SK-N-SH (cell line): ENCODE results near the gene GSTA5. TPM values are rescaled to one million over a fixed set of nuclear protein-coding genes. Genes with fewer than 3 reads are reported as not detected.

Source experiments
- CTCF ChIA-PET: fragments of 300-600, 350-600 bp; formaldehyde crosslinking; extraction: SDS; loops from one replicate; lab custom pipeline; 2021; lab: Yijun Ruan, JAX
- POLR2A ChIA-PET: fragments of 350-600 bp; sonication (Branson Sonifier 250); formaldehyde crosslinking; extraction: SDS; loops from one replicate; lab custom pipeline; 2020; ENCODE audit warnings: antibody characterized with exemption, inconsistent platforms; lab: Yijun Ruan, JAX
- DNase-seq: peaks from one replicate; pipeline ENCODE4 v3.0.0; 2012
- H2AFZ ChIP-seq: fragments of 200-600 bp; sonication (generic); 2 replicates; pipeline ENCODE4 v1.8.1; 2016; ENCODE audit warnings: antibody characterized with exemption, mild to moderate bottlenecking, low read depth
- H3F3A ChIP-seq: fragments of 200-600 bp; sonication (generic); replicated peaks from 2 replicates; pipeline ENCODE3; 2016; ENCODE audit warnings: antibody characterized with exemption, mild to moderate bottlenecking; ENCODE audit not compliant: insufficient read depth
- H3K27ac ChIP-seq, 2 experiments: fragments of 200-500 bp in 1 of 2; fragments of 200-600 bp in 1 of 2; sonication (Bioruptor generic) in 1 of 2; sonication (generic), shearing (Covaris generic) in 1 of 2; 2 replicates each; pipeline versions ENCODE4 v1.5.1 to v1.6.1; 2014 to 2016; ENCODE audit warnings: low read depth in 2 of 2, inconsistent platforms in 1 of 2, low read length in 1 of 2, mild to moderate bottlenecking in 1 of 2, mixed read lengths in 1 of 2
- H3K27me3 ChIP-seq: fragments of 200-600 bp; sonication (generic), shearing (Covaris generic); 2 replicates; pipeline ENCODE4 v1.6.1; 2016; ENCODE audit warnings: mixed run types; ENCODE audit not compliant: insufficient read depth
- H3K36me3 ChIP-seq, 2 experiments: fragments of 200-500 bp in 1 of 2; fragments of 200-600 bp in 1 of 2; sonication (Bioruptor generic) in 1 of 2; sonication (generic) in 1 of 2; replicated peaks in 1 of 2; 2 replicates each; pipeline versions ENCODE3 to v1.5.1; 2014 to 2016; ENCODE audit warnings: low read length in 1 of 2, mild to moderate bottlenecking in 1 of 2; ENCODE audit not compliant: insufficient read depth in 2 of 2, control insufficient read depth in 1 of 2
- H3K4me1 ChIP-seq, 2 experiments: fragments of 200-500 bp in 1 of 2; fragments of 200-600 bp in 1 of 2; sonication (Bioruptor generic) in 1 of 2; sonication (generic), shearing (Covaris generic) in 1 of 2; 2 replicates each; pipeline versions ENCODE4 v1.5.1 to v1.6.1; 2014 to 2016; ENCODE audit warnings: low read depth in 1 of 2, low read length in 1 of 2, mixed run types in 1 of 2; ENCODE audit not compliant: insufficient read depth in 2 of 2, control insufficient read depth in 1 of 2
- H3K4me2 ChIP-seq: fragments of 200-600 bp; sonication (generic), shearing (Covaris generic); 2 replicates; pipeline ENCODE4 v1.6.1; 2017; ENCODE audit warnings: mixed run types
- H3K4me3 ChIP-seq, 2 experiments: fragments of 200-500 bp in 1 of 2; fragments of 200-600 bp in 1 of 2; sonication (Bioruptor generic) in 1 of 2; sonication (generic), shearing (Covaris generic) in 1 of 2; 2 replicates each; pipeline versions ENCODE4 v1.5.1 to v1.8.1; 2014 to 2016; ENCODE audit warnings: low read depth in 2 of 2, inconsistent platforms in 1 of 2, low read length in 1 of 2, mild to moderate bottlenecking in 1 of 2, mixed read lengths in 1 of 2, moderate library complexity in 1 of 2
- H3K79me2 ChIP-seq: fragments of 200-600 bp; sonication (generic); 2 replicates; pipeline ENCODE4 v1.8.1; 2017; ENCODE audit warnings: mild to moderate bottlenecking; ENCODE audit not compliant: insufficient read depth
- H3K9ac ChIP-seq: fragments of 200-600 bp; sonication (generic); 2 replicates; pipeline ENCODE4 v1.6.1; 2017; ENCODE audit warnings: mixed run types
- H3K9me2 ChIP-seq: fragments of 200-600 bp; sonication (generic); 2 replicates; pipeline ENCODE4 v1.6.1; 2017; ENCODE audit warnings: mixed run types
- H3K9me3 ChIP-seq: fragments of 200-600 bp; sonication (generic); 2 replicates; pipeline ENCODE4 v1.6.1; 2017; ENCODE audit warnings: mixed run types, mild to moderate bottlenecking, moderate library complexity
- H4K20me1 ChIP-seq: fragments of 200-600 bp; sonication (generic); 2 replicates; pipeline ENCODE4 v1.6.1; 2017; ENCODE audit warnings: mild to moderate bottlenecking, mixed run types; ENCODE audit not compliant: insufficient read depth
- ELF1 ChIP-seq: IDR thresholded peaks from 2 replicates; pipeline ENCODE4 v1.4.0; 2012
- EP300 ChIP-seq, 2 experiments: IDR thresholded peaks; 2 replicates each; pipeline versions ENCODE4 v1.4.0 to v1.6.1; 2012; ENCODE audit warnings: borderline replicate concordance in 1 of 2, low read depth in 1 of 2, low read length in 1 of 2
- EZH2phosphoT487 ChIP-seq: fragments of 200-600 bp; sonication (generic); IDR thresholded peaks from 2 replicates; pipeline ENCODE4 v1.6.1; 2017; ENCODE audit warnings: low read depth, mixed run types, mild to moderate bottlenecking, antibody characterized with exemption, moderate library complexity, borderline replicate concordance
- FOSL2 ChIP-seq: IDR thresholded peaks from 2 replicates; pipeline ENCODE4 v1.4.0; 2012; ENCODE audit warnings: low read depth, mild to moderate bottlenecking, moderate library complexity, borderline replicate concordance
- FOXM1 ChIP-seq: IDR thresholded peaks from 2 replicates; pipeline ENCODE4 v1.4.0; 2012; ENCODE audit warnings: low read depth, mild to moderate bottlenecking
- GABPA ChIP-seq: IDR thresholded peaks from 2 replicates; pipeline ENCODE4 v1.4.0; 2012; ENCODE audit warnings: low read depth, mild to moderate bottlenecking
- GATA2 ChIP-seq: sonication (generic); formaldehyde crosslinking; IDR thresholded peaks from 2 replicates; pipeline ENCODE4 v1.5.0; 2020; ENCODE audit warnings: mild to moderate bottlenecking, missing genetic modification reagents
- JUND ChIP-seq: IDR thresholded peaks from 2 replicates; pipeline ENCODE4 v1.4.0; 2012
- MAX ChIP-seq: IDR thresholded peaks from 2 replicates; pipeline ENCODE4 v1.4.0; 2012; ENCODE audit warnings: low read depth
- MEF2A ChIP-seq: IDR thresholded peaks from 2 replicates; pipeline ENCODE4 v1.4.0; 2012; ENCODE audit warnings: low read depth, borderline replicate concordance
- NFIC ChIP-seq: IDR thresholded peaks from 2 replicates; pipeline ENCODE4 v1.4.0; 2012; ENCODE audit warnings: borderline replicate concordance
- PBX3 ChIP-seq: IDR thresholded peaks from 2 replicates; pipeline ENCODE4; 2012
- POLR2AphosphoS5 ChIP-seq: IDR thresholded peaks from 2 replicates; pipeline ENCODE4 v1.6.1; 2012; ENCODE audit warnings: low read depth, low read length
- RFX5 ChIP-seq: IDR thresholded peaks from 2 replicates; pipeline ENCODE4 v1.6.1; 2012; ENCODE audit warnings: mild to moderate bottlenecking, improper control_type of control experiment, low read length
- SIN3A ChIP-seq: IDR thresholded peaks from 2 replicates; pipeline ENCODE4 v1.6.1; 2012; ENCODE audit warnings: low read depth, mild to moderate bottlenecking, low read length, moderate library complexity, borderline replicate concordance
- TAF1 ChIP-seq: IDR thresholded peaks from 2 replicates; pipeline ENCODE4 v1.6.1; 2012; ENCODE audit warnings: low read depth, mild to moderate bottlenecking, low read length, moderate library complexity, borderline replicate concordance
- TCF12 ChIP-seq: IDR thresholded peaks from 2 replicates; pipeline ENCODE4 v1.4.0; 2012
- TEAD4 ChIP-seq: IDR thresholded peaks from 2 replicates; pipeline ENCODE4 v1.4.0; 2012; ENCODE audit warnings: mild to moderate bottlenecking, borderline replicate concordance; ENCODE audit not compliant: insufficient read depth
- WGBS: methylation state at CpG from one replicate; pipeline ENCODE4 v1.1.6; 2017; ENCODE audit warnings: low lambda C conversion rate; 5-methylcytosine and 5-hydroxymethylcytosine counted together
- polyA plus RNA-seq, 3 experiments: library from polyadenylated mRNA; depleted of rRNA; stranded (reverse); fragments of >200 nt; gene quantifications; 2 replicates each; pipeline ENCODE4 v1.2.3, GENCODE V29; 2012
- TF ChIP-seq, protein P1 (sequence below): fragments of 150-350 bp; IDR thresholded peaks from 2 replicates; pipeline ENCODE4 v1.6.1; 2016; ENCODE audit warnings: mild to moderate bottlenecking, low read depth, low read length

Gene GSTA5
- polyA plus RNA-seq, 1 of the 3 experiments (the other 2 are of a cell fraction): not detected

DNA sequence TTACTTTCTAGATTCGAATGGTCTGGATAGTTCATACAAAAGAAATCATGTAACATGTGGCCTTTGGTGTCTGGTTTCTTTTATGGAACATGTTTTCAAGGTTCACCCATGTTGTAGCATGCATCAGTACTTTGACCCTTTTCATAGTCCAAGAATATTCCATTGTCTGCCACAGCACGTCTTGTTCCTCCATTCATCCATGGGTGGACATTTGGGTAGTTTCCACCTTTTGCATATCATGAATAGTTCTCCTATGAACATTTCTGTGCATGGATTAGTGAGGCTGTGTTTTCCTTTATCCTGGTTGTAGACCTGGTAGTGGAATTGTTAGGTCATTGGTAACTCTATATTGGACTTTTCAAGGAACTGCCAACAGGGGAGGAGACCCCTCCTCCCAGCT is 37.2 kb upstream of the GSTA5 start (continued):
- no peak for TF ChIP-seq SIN3A
- TF ChIP-seq ELF1: no peak
- TF ChIP-seq TCF12: no peak
- no peak for TF ChIP-seq PBX3
- no peak for TF ChIP-seq EP300 (IDR thresholded peaks at IDR 0.05; ENCODE audit: borderline replicate concordance in 1 of 2, low read depth in 1 of 2, low read length in 1 of 2)
- TF ChIP-seq FOSL2: no peak
- no peak for TF ChIP-seq RFX5
- no peak for TF ChIP-seq GABPA
- TF ChIP-seq MAX: no peak
- TF ChIP-seq NFIC: no peak
- no peak for TF ChIP-seq EZH2phosphoT487

GRCh38 chr6:52877168-52877567 is 36.6 kb upstream of the GSTA5 start:
- H3K36me3 ChIP-seq: no peaks in the 10 kb centered on the region
- TF ChIP-seq FOXM1: no peak
- peak; percentile 63 for TF ChIP-seq PBX3
- TF ChIP-seq FOSL2: peak; percentile 88
- TF ChIP-seq JUND: peak; percentile 75
- TF ChIP-seq, protein P1, sequence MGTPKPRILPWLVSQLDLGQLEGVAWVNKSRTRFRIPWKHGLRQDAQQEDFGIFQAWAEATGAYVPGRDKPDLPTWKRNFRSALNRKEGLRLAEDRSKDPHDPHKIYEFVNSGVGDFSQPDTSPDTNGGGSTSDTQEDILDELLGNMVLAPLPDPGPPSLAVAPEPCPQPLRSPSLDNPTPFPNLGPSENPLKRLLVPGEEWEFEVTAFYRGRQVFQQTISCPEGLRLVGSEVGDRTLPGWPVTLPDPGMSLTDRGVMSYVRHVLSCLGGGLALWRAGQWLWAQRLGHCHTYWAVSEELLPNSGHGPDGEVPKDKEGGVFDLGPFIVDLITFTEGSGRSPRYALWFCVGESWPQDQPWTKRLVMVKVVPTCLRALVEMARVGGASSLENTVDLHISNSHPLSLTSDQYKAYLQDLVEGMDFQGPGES: no peak
- TF ChIP-seq POLR2AphosphoS5: peak; percentile 53; the same call in 1 of the 2 replicates
- peak; percentile 42; the same call in 1 of the 2 replicates for TF ChIP-seq TEAD4
- TF ChIP-seq GATA2: no peak
- peak in 1 of 2 experiments; percentile 71; a peak in 1 of 4 replicates for TF ChIP-seq EP300 (IDR thresholded peaks at IDR 0.05; ENCODE audit: borderline replicate concordance in 1 of 2, low read depth in 1 of 2, low read length in 1 of 2)
- peak; percentile 59; the same call in 1 of the 2 replicates for TF ChIP-seq NFIC
- TF ChIP-seq TCF12: peak; percentile 89
- no peak for TF ChIP-seq TAF1
- TF ChIP-seq MEF2A: peak; percentile 99
- TF ChIP-seq, all 33 proteins: peak for 9
- no peak overlapping the region for H3K9ac ChIP-seq
- no peak overlapping the region for H3K4me3 ChIP-seq
- no peaks in the 10 kb centered on the region for H3K9me2 ChIP-seq
- peaks cover 7 to 9% of the 10 kb centered on the region in 2 experiments; a peak in 3 of 4 replicates for H3K4me1 ChIP-seq
- H2AFZ ChIP-seq: no peak overlapping the region
- no peaks in the 10 kb centered on the region for H3K27me3 ChIP-seq
- ChIA-PET CTCF (no interaction called here), POLR2A (no interaction called here)
- 0 out of 2 replicates have a peak overlapping the region, but pooled peaks have one; percentile 1 for H3K4me2 ChIP-seq
- H3F3A ChIP-seq: no peaks in the 10 kb centered on the region
- no peak for DNase-seq
- H4K20me1 ChIP-seq: no peaks in the 10 kb centered on the region
- H3K9me3 ChIP-seq: no peaks in the 10 kb centered on the region
- 33% methylated on average over 3 of the region's 3 CpGs for WGBS
- peak overlapping the region in 1 of 2 experiments; percentile 55; a peak in 2 of 4 replicates for H3K27ac ChIP-seq
- no peaks in the 10 kb centered on the region for H3K79me2 ChIP-seq
